Hepatocyte (in vitro differentiated cells): ENCODE data around the gene OTULIN. TPM values are rescaled to one million over a fixed set of nuclear protein-coding genes. Genes with fewer than 3 reads are reported as not detected.
A peak's percentile ranks its signal among the peaks of the same experiment; 100 is the strongest.

Experiments
- DNase-seq: peaks from one replicate; pipeline ENCODE4 v3.0.0-alpha.2; 2016; ENCODE audit warnings: low spot score
- H2AFZ ChIP-seq: fragments of 200-600 bp; sonication (generic); 2 replicates; pipeline ENCODE4 v1.6.0; 2016; ENCODE audit warnings: antibody characterized with exemption, mild to moderate bottlenecking
- H3K27ac ChIP-seq: fragments of 200-600 bp; sonication (generic); 2 replicates; pipeline ENCODE4 v1.5.1; 2016; ENCODE audit warnings: mild to moderate bottlenecking
- H3K27me3 ChIP-seq: fragments of 200-600 bp; sonication (generic); 2 replicates; pipeline ENCODE4 v1.6.1; 2016
- H3K36me3 ChIP-seq: fragments of 200-600 bp; sonication (generic); replicated peaks from 2 replicates; pipeline ENCODE4 v1.5.1; 2016; ENCODE audit warnings: low read depth; ENCODE audit not compliant: insufficient read depth
- H3K4me1 ChIP-seq: fragments of 200-600 bp; sonication (generic); 2 replicates; pipeline ENCODE4 v1.5.1; 2016; ENCODE audit warnings: mild to moderate bottlenecking, moderate library complexity; ENCODE audit not compliant: insufficient read depth
- H3K4me2 ChIP-seq: fragments of 200-600 bp; sonication (generic); 2 replicates; pipeline ENCODE4 v1.6.0; 2016
- H3K4me3 ChIP-seq: fragments of 200-600 bp; sonication (generic); 2 replicates; pipeline ENCODE4 v1.5.1; 2016; ENCODE audit warnings: mild to moderate bottlenecking
- H3K79me2 ChIP-seq: fragments of 200-600 bp; sonication (generic); 2 replicates; pipeline ENCODE4 v1.6.0; 2017; ENCODE audit warnings: mild to moderate bottlenecking
- H3K9me2 ChIP-seq: fragments of 200-600 bp; sonication (generic); replicated peaks from 2 replicates; pipeline ENCODE4 v1.6.0; 2017; ENCODE audit warnings: mild to moderate bottlenecking; ENCODE audit not compliant: insufficient read depth
- H3K9me3 ChIP-seq: fragments of 200-600 bp; sonication (generic); 2 replicates; pipeline ENCODE4 v1.5.1; 2016; ENCODE audit warnings: low read depth, mild to moderate bottlenecking
- H4K20me1 ChIP-seq: fragments of 200-600 bp; sonication (generic); 2 replicates; pipeline ENCODE4 v1.6.0; 2016; ENCODE audit warnings: mild to moderate bottlenecking; ENCODE audit not compliant: insufficient read depth, poor library complexity, severe bottlenecking
- CTCF ChIP-seq: fragments of 200-600 bp; sonication (generic); IDR thresholded peaks from 2 replicates; pipeline ENCODE4 v1.5.1; 2016; ENCODE audit warnings: antibody characterized with exemption, mild to moderate bottlenecking; ENCODE audit not compliant: poor library complexity
- EZH2 ChIP-seq: fragments of 200-600 bp; sonication (generic); IDR thresholded peaks from 2 replicates; pipeline ENCODE4 v1.6.1; 2016; ENCODE audit warnings: antibody characterized with exemption, mild to moderate bottlenecking, borderline replicate concordance
- EZH2phosphoT487 ChIP-seq: fragments of 200-600 bp; sonication (generic); IDR thresholded peaks from one replicate; pipeline ENCODE4 v1.6.1; 2018; ENCODE audit warnings: antibody characterized with exemption, mild to moderate bottlenecking, low read depth, moderate library complexity; ENCODE audit not compliant: unreplicated experiment, severe bottlenecking
- WGBS: methylation state at CpG from one replicate; pipeline ENCODE4 v1.1.6; 2016; ENCODE audit warnings: low lambda C conversion rate; ENCODE audit errors: missing lambda C conversion rate; 5-methylcytosine and 5-hydroxymethylcytosine counted together
- polyA plus RNA-seq: library from polyadenylated mRNA; unstranded; fragments of >200 nt; fragmentation: Nextera tagmentation; extraction: Ambion mirVana; gene quantifications from 2 replicates; pipeline ENCODE4 v1.2.1, GENCODE V29; 2016
- total RNA-seq: library from RNA; depleted of rRNA; stranded (reverse); fragments of >200 nt; gene quantifications from 2 replicates; pipeline ENCODE4 v1.2.3, GENCODE V29; 2014

Gene OTULIN
- total and polyA plus RNA-seq, 2 experiments from 2014 or later = 21.0 to 45.2 TPM

GRCh38 chr5:14627270-14627669 lies 37.2 kb upstream of the OTULIN start:
- TF ChIP-seq EZH2phosphoT487 (no peak), CTCF (no peak), EZH2 (no peak)

GRCh38 chr5:14628346-14628745 lies 36.2 kb upstream of the OTULIN start:
- Histone ChIP-seq H3K9me2 (no peaks in the 10 kb centered on the region), H3K27ac (no peak overlapping the region), H3K27me3 (no peaks in the 10 kb centered on the region), H3K9me3 (no peaks in the 10 kb centered on the region), H3K4me2 (no peak overlapping the region), H4K20me1 (no peaks in the 10 kb centered on the region), H3K36me3 (no peaks in the 10 kb centered on the region), H3K4me1 (no peaks in the 10 kb centered on the region), H3K4me3 (no peak overlapping the region), H2AFZ (no peak overlapping the region), H3K79me2 (no peaks in the 10 kb centered on the region)
- peak; percentile 77 for DNase-seq
- 12% methylated on average over 3 of the region's 3 CpGs for WGBS
- TF ChIP-seq CTCF (no peak), EZH2phosphoT487 (no peak), EZH2 (no peak)

More at GRCh38 chr5:14627270-14627669, 37.2 kb upstream of the OTULIN start:
- no peak overlapping the region for H2AFZ ChIP-seq
- H3K27me3 ChIP-seq = no peaks in the 10 kb centered on the region
- H3K9me3 ChIP-seq = no peaks in the 10 kb centered on the region
- H3K4me1 ChIP-seq = no peaks in the 10 kb centered on the region
- no peak for DNase-seq
- no peak overlapping the region for H3K4me3 ChIP-seq
- H3K36me3 ChIP-seq = no peaks in the 10 kb centered on the region
- H3K27ac ChIP-seq = no peak overlapping the region
- H3K79me2 ChIP-seq = no peaks in the 10 kb centered on the region
- no peaks in the 10 kb centered on the region for H4K20me1 ChIP-seq
- no peak overlapping the region for H3K4me2 ChIP-seq
- no peaks in the 10 kb centered on the region for H3K9me2 ChIP-seq

GRCh38 chr5:14630671-14631070 lies 33.8 kb upstream of the OTULIN start:
- Histone ChIP-seq H2AFZ (no peak overlapping the region), H3K36me3 (no peaks in the 10 kb centered on the region), H3K4me1 (no peaks in the 10 kb centered on the region), H3K4me3 (no peak overlapping the region), H3K9me3 (no peaks in the 10 kb centered on the region), H3K79me2 (no peaks in the 10 kb centered on the region), H4K20me1 (no peaks in the 10 kb centered on the region), H3K27me3 (no peaks in the 10 kb centered on the region), H3K27ac (no peak overlapping the region), H3K9me2 (no peaks in the 10 kb centered on the region), H3K4me2 (no peak overlapping the region)
- WGBS = 95% methylated on average over 2 of the region's 2 CpGs
- TF ChIP-seq EZH2 = no peak
- TF ChIP-seq CTCF = no peak
- no peak for TF ChIP-seq EZH2phosphoT487
- no peak for DNase-seq

- H3K4me2 ChIP-seq = no peak overlapping the region
- no peaks in the 10 kb centered on the region for H3K79me2 ChIP-seq
- H3K36me3 ChIP-seq = no peaks in the 10 kb centered on the region
- H2AFZ ChIP-seq = no peak overlapping the region
- TF ChIP-seq CTCF (no peak), EZH2phosphoT487 (no peak), EZH2 (no peak)
- WGBS = 72% methylated on average over 2 of the region's 2 CpGs
- H3K4me1 ChIP-seq = no peaks in the 10 kb centered on the region
- no peaks in the 10 kb centered on the region for H4K20me1 ChIP-seq
- H3K27ac ChIP-seq = no peak overlapping the region
- no peaks in the 10 kb centered on the region for H3K27me3 ChIP-seq
- no peaks in the 10 kb centered on the region for H3K9me3 ChIP-seq
- DNase-seq = no peak
- no peaks in the 10 kb centered on the region for H3K9me2 ChIP-seq
- H3K4me3 ChIP-seq = no peak overlapping the region
Observed at GRCh38 chr5:14635656-14636055, 28.9 kb upstream of the OTULIN start.
